ENCODE results near the gene TMEM59. TPM values are rescaled to one million over a fixed set of nuclear protein-coding genes. Genes with fewer than 3 reads are reported as not detected.

The TMEM59 gene
- total RNA-seq: 100 to 1,000 TPM; 156 to 248 (median 224) TPM

GRCh38 chr1:54052934-54053744 is at the start of gene TMEM59, which contains the start of gene TCEANC2:
Gene TMEM59 (minus strand): TSS chr1:54053204. CDS start chr1:54053188, 16 bp downstream.
Gene TCEANC2 (plus strand): TSS chr1:54053608. CDS start chr1:54054423, 815 bp downstream.
- intact Hi-C loops (cut with DNase I; ENCODE audit: low total_unique reads): loop anchor here (1.0 to 5.0 kb wide), 6 partner anchors 108 to 434 kb away; partner anchors contain the start of genes CYB5RL, IFT25, MRPL37 and NDC1
- Histone ChIP-seq H3K27ac (peak within 1 kb of the TSS; percentile 98 to 99 (median 98)), H3K4me1 (peaks cover 49% of the 10 kb centered on the region in 2 donors), H3K4me3 (peak within 1 kb of the TSS; percentile 82 to 99 (median 96)), H3K36me3 (peaks cover 0 to 3% of the 10 kb centered on the region in 2 donors), H3K9me3 (no peaks in the 10 kb centered on the region), H3K27me3 (no peaks in the 10 kb centered on the region)
- ATAC-seq (peak; percentile 93 to 94), DNase-seq (peak; percentile 97 to 98)
- TF ChIP-seq POLR2A (IDR thresholded peaks at IDR 0.05) (peak; percentile 80 to 85), CTCF (IDR thresholded peaks at IDR 0.05 in 4 of 5, conservative IDR thresholded peaks at IDR 0.05 in 1 of 5) (peak in 1 of 5 experiments; percentile 10)
- in situ Hi-C loops (cut with MboI; ENCODE audit: low sequenced_read_pairs in 4 of 4): loop anchor here in 1 of 4 donors (5.0 to 25.0 kb wide), 2 partner anchors 211 to 709 kb away; partner anchors contain the start of gene PARS2

- in situ Hi-C loops (cut with MboI; ENCODE audit: low sequenced_read_pairs in 4 of 4) (loop anchor here in 1 of 4 donors (25.0 kb wide), 1 partner anchor 712 kb away; the partner anchor contains the start of gene TTC22), intact Hi-C loops (cut with DNase I; ENCODE audit: low total_unique reads) (no loop called here)
- H3K9me3 ChIP-seq: no peaks in the 10 kb centered on the region
- H3K36me3 ChIP-seq: no peaks in the 10 kb centered on the region
- H3K4me1 ChIP-seq: no peaks in the 10 kb centered on the region
- no peaks in the 10 kb centered on the region for H3K27me3 ChIP-seq
- H3K27ac ChIP-seq: no peak overlapping the region
- TF ChIP-seq POLR2A (IDR thresholded peaks at IDR 0.05) (no peak), CTCF (IDR thresholded peaks at IDR 0.05 in 4 of 5, conservative IDR thresholded peaks at IDR 0.05 in 1 of 5) (no peak)
- no peak overlapping the region for H3K4me3 ChIP-seq
- DNase-seq (no peak), ATAC-seq (no peak)
Measured at GRCh38 chr1:54100500-54100899, 47.5 kb upstream of the TMEM59 start.

GRCh38 chr1:54099061-54099610 is 46.1 kb upstream of the TMEM59 start:
- TF ChIP-seq POLR2A (IDR thresholded peaks at IDR 0.05) (no peak), CTCF (IDR thresholded peaks at IDR 0.05 in 4 of 5, conservative IDR thresholded peaks at IDR 0.05 in 1 of 5) (no peak)
- ATAC-seq (no peak), DNase-seq (no peak)
- intact Hi-C loops (cut with DNase I; ENCODE audit: low total_unique reads) (no loop called here), in situ Hi-C loops (cut with MboI; ENCODE audit: low sequenced_read_pairs in 4 of 4) (no loop called here)
- H3K4me1 ChIP-seq: no peaks in the 10 kb centered on the region
- no peaks in the 10 kb centered on the region for H3K36me3 ChIP-seq
- H3K27me3 ChIP-seq: no peaks in the 10 kb centered on the region
- no peak overlapping the region for H3K4me3 ChIP-seq
- H3K9me3 ChIP-seq: no peaks in the 10 kb centered on the region
- H3K27ac ChIP-seq: no peak overlapping the region

- no peak for ATAC-seq
- DNase-seq: no peak
- in situ Hi-C loops (cut with MboI; ENCODE audit: low sequenced_read_pairs in 4 of 4): no loop called here
- no peaks in the 10 kb centered on the region for H3K9me3 ChIP-seq
- no peaks in the 10 kb centered on the region for H3K27me3 ChIP-seq
- TF ChIP-seq CTCF (IDR thresholded peaks at IDR 0.05 in 4 of 5, conservative IDR thresholded peaks at IDR 0.05 in 1 of 5) (no peak), POLR2A (IDR thresholded peaks at IDR 0.05) (no peak)
- no peaks in the 10 kb centered on the region for H3K4me1 ChIP-seq
- no peak overlapping the region for H3K27ac ChIP-seq
- intact Hi-C loops (cut with DNase I; ENCODE audit: low total_unique reads): no loop called here
- no peak overlapping the region for H3K4me3 ChIP-seq
- H3K36me3 ChIP-seq: no peaks in the 10 kb centered on the region
Measured at GRCh38 chr1:54096877-54097240, 43.9 kb upstream of the TMEM59 start.

Measured in gastrocnemius medialis (tissue), 4 donors.